Liver (tissue), 9 donors: Measurements from ENCODE around the gene SLC25A19. TPM values are rescaled to one million over a fixed set of nuclear protein-coding genes. Genes with fewer than 3 reads are reported as not detected.

ENCODE experiments used
- DNase-seq: peaks from one replicate; pipeline ENCODE4 v3.0.0-alpha.2; 2017; ENCODE audit warnings: low spot score
- H3K27ac ChIP-seq, 2 donors: one replicate each; pipeline ENCODE4 v1.7.0; 2013; ENCODE audit warnings: inconsistent platforms in 2 of 2, low read length in 2 of 2, control low read depth in 1 of 2, low read depth in 1 of 2, mild to moderate bottlenecking in 1 of 2
- H3K27me3 ChIP-seq, 4 donors: one replicate each; pipeline versions ENCODE4 v1.6.1 to v1.7.0; 2013; ENCODE audit warnings: low read length in 3 of 4, inconsistent platforms in 1 of 4, mild to moderate bottlenecking in 1 of 4, moderate library complexity in 1 of 4; ENCODE audit not compliant: control insufficient read depth in 4 of 4, insufficient read depth in 4 of 4
- H3K36me3 ChIP-seq, 4 donors: one replicate each; pipeline versions ENCODE4 v1.6.1 to v1.7.0; 2013; ENCODE audit warnings: low read length in 3 of 4, mild to moderate bottlenecking in 3 of 4, low read depth in 1 of 4, moderate library complexity in 1 of 4; ENCODE audit not compliant: control insufficient read depth in 4 of 4, insufficient read depth in 3 of 4
- H3K4me1 ChIP-seq, 4 donors: one replicate each; pipeline versions ENCODE4 v1.6.1 to v1.7.0; 2013; ENCODE audit warnings: low read length in 3 of 4, mild to moderate bottlenecking in 3 of 4, moderate library complexity in 1 of 4; ENCODE audit not compliant: control insufficient read depth in 4 of 4, insufficient read depth in 4 of 4
- H3K4me3 ChIP-seq, 3 donors: one replicate each; pipeline versions ENCODE4 v1.6.1 to v1.7.0; 2013; ENCODE audit warnings: low read length in 3 of 3, control low read depth in 1 of 3, low read depth in 1 of 3, mild to moderate bottlenecking in 1 of 3
- H3K9ac ChIP-seq, 2 donors: one replicate each; pipeline ENCODE4 v1.7.0; 2013; ENCODE audit warnings: low read length in 2 of 2, mild to moderate bottlenecking in 2 of 2, moderate library complexity in 2 of 2, control low read depth in 1 of 2, low read depth in 1 of 2
- H3K9me3 ChIP-seq, 4 donors: one replicate each; pipeline versions ENCODE4 v1.6.1 to v1.7.0; 2013; ENCODE audit warnings: low read length in 3 of 4; ENCODE audit not compliant: control insufficient read depth in 4 of 4
- CTCF ChIP-seq: fragments of 150-350 bp; IDR thresholded peaks from 2 replicates; pipeline ENCODE4 v1.5.1; 2017; ENCODE audit warnings: improper control_type of control experiment, low read depth, low read length; ENCODE audit not compliant: missing input control
- EGR1 ChIP-seq, 2 donors: IDR thresholded peaks; 2 replicates each; pipeline ENCODE4 v1.6.1; 2016 to 2018; ENCODE audit warnings: antibody characterized with exemption in 2 of 2, low read depth in 2 of 2
- FOXA2 ChIP-seq: IDR thresholded peaks from 2 replicates; pipeline ENCODE4 v1.6.1; 2016; ENCODE audit warnings: antibody characterized with exemption
- GABPA ChIP-seq, 2 donors: IDR thresholded peaks in 1 of 2; conservative IDR thresholded peaks in 1 of 2; 2 replicates each; pipeline ENCODE4 v1.6.1; 2016; ENCODE audit warnings: antibody characterized with exemption in 2 of 2, mild to moderate bottlenecking in 1 of 2, moderate library complexity in 1 of 2
- HNF4A ChIP-seq, 2 donors: conservative IDR thresholded peaks; 2 replicates each; pipeline ENCODE4 v1.6.1; 2016; ENCODE audit warnings: antibody characterized with exemption in 2 of 2, mild to moderate bottlenecking in 2 of 2
- HNF4G ChIP-seq: IDR thresholded peaks from 2 replicates; pipeline ENCODE4 v1.6.1; 2016; ENCODE audit warnings: antibody characterized with exemption
- NR2F2 ChIP-seq: IDR thresholded peaks from 2 replicates; pipeline ENCODE4 v1.6.1; 2016; ENCODE audit warnings: antibody characterized with exemption
- RAD21 ChIP-seq, 2 donors: IDR thresholded peaks; 2 replicates each; pipeline ENCODE4 v1.6.1; 2016; ENCODE audit warnings: antibody characterized with exemption in 2 of 2, mild to moderate bottlenecking in 2 of 2
- RXRA ChIP-seq, 2 donors: IDR thresholded peaks; 2 replicates each; pipeline ENCODE4 v1.6.1; 2017 to 2018; ENCODE audit warnings: antibody characterized with exemption in 2 of 2, mild to moderate bottlenecking in 1 of 2
- SP1 ChIP-seq: IDR thresholded peaks from 2 replicates; pipeline ENCODE4 v1.6.1; 2018; ENCODE audit warnings: antibody characterized with exemption, mild to moderate bottlenecking
- TAF1 ChIP-seq: conservative IDR thresholded peaks from 2 replicates; pipeline ENCODE4 v1.6.1; 2016; ENCODE audit warnings: antibody characterized with exemption, mild to moderate bottlenecking
- YY1 ChIP-seq: IDR thresholded peaks from 2 replicates; pipeline ENCODE4 v1.6.1; 2016; ENCODE audit warnings: antibody characterized with exemption, mild to moderate bottlenecking
- ZBTB33 ChIP-seq: IDR thresholded peaks from 2 replicates; pipeline ENCODE4 v1.6.1; 2016; ENCODE audit warnings: antibody characterized with exemption
- WGBS: extraction: QIAGEN DNeasy Blood & Tissue Kit; methylation state at CpG from one replicate; pipeline ENCODE4 v1.1.7; 2013; 5-methylcytosine and 5-hydroxymethylcytosine counted together
- polyA plus RNA-seq, 2 donors: library from polyadenylated mRNA; stranded (reverse) in 1 of 2; unstranded in 1 of 2; fragments of 200-250 nt in 1 of 2; fragments of >200 nt in 1 of 2; fragmentation: Nextera tagmentation in 1 of 2; extraction: Ambion mirVana in 1 of 2; gene quantifications; one replicate each; pipeline versions ENCODE4 v1.2.1 to v1.2.3, GENCODE V29; 2013 to 2015
- total RNA-seq, 2 donors: library from RNA; depleted of rRNA; stranded (reverse); fragments of >200 nt; gene quantifications; one replicate each; pipeline ENCODE4 v1.2.3, GENCODE V29; 2014
- donor health status: healthy.
- donor health status: healthy.
- donor health status: healthy.
- donor health status: healthy.
- donor health status: healthy.

SLC25A19 gene
- total and polyA plus RNA-seq, 4 donors, result 4.7 to 9.5 (median 6.6) TPM

GRCh38 chr17:75271233-75271954 lies 17.8 kb downstream of the SLC25A19 start:
- Histone ChIP-seq H3K4me3 (peak overlapping the region; percentile 57 to 91 (median 80)), H3K9ac (peak overlapping the region; percentile 36 to 47), H3K36me3 (peaks cover 0 to 10% (median 6%) of the 10 kb centered on the region in 4 donors), H3K27ac (peak overlapping the region; percentile 68 to 84), H3K9me3 (no peaks in the 10 kb centered on the region), H3K27me3 (no peaks in the 10 kb centered on the region), H3K4me1 (peaks cover 7 to 28% (median 17%) of the 10 kb centered on the region in 4 donors)
- under 1% methylated on average over 74 of the region's 74 CpGs for WGBS
- DNase-seq, result peak; percentile 87
- TF ChIP-seq HNF4G, result no peak
- peak in 1 of 2 donors; percentile 22 for TF ChIP-seq GABPA (IDR thresholded peaks at IDR 0.05 in 1 of 2, conservative IDR thresholded peaks at IDR 0.05 in 1 of 2)
- TF ChIP-seq RAD21 (IDR thresholded peaks at IDR 0.05), result no peak
- no peak for TF ChIP-seq RXRA (IDR thresholded peaks at IDR 0.05)
- no peak for TF ChIP-seq HNF4A (conservative IDR thresholded peaks at IDR 0.05)
- no peak for TF ChIP-seq FOXA2
- TF ChIP-seq TAF1, result no peak
- TF ChIP-seq YY1, result no peak
- no peak for TF ChIP-seq ZBTB33
- TF ChIP-seq CTCF, result peak; percentile 97
- no peak for TF ChIP-seq NR2F2
- no peak for TF ChIP-seq SP1

- peak within 1 kb of the TSS; percentile 91 to 93 for H3K27ac ChIP-seq
- peaks cover 7 to 28% (median 17%) of the 10 kb centered on the region in 4 donors for H3K4me1 ChIP-seq
- DNase-seq, result no peak
- H3K27me3 ChIP-seq, result no peaks in the 10 kb centered on the region
- H3K9me3 ChIP-seq, result no peaks in the 10 kb centered on the region
- H3K9ac ChIP-seq, result peak within 1 kb of the TSS; percentile 71 to 75
- TF ChIP-seq YY1, result no peak
- TF ChIP-seq CTCF, result no peak
- no peak for TF ChIP-seq RXRA (IDR thresholded peaks at IDR 0.05)
- TF ChIP-seq EGR1 (IDR thresholded peaks at IDR 0.05; ENCODE audit: low read depth in 2 of 2), result no peak
- TF ChIP-seq HNF4A (conservative IDR thresholded peaks at IDR 0.05), result no peak
- no peak for TF ChIP-seq GABPA (IDR thresholded peaks at IDR 0.05 in 1 of 2, conservative IDR thresholded peaks at IDR 0.05 in 1 of 2)
- under 1% methylated on average over 39 of the region's 39 CpGs for WGBS
- H3K36me3 ChIP-seq, result peaks cover 0 to 15% (median 10%) of the 10 kb centered on the region in 4 donors
- peak within 1 kb of the TSS; percentile 76 to 91 (median 91) for H3K4me3 ChIP-seq
Observed at GRCh38 chr17:75270966-75271232, 18.3 kb downstream of the SLC25A19 start, which contains the start of gene MIF4GD. MIF4GD (minus strand) TSS chr17:75271231; CDS start chr17:75270195, 1,036 bp downstream.
